Activated naive CD4-positive, alpha-beta T cell treated with anti-CD3 and anti-CD28 coated beads for 36 hours (primary cell): ENCODE data around the gene PLOD2. TPM values are rescaled to one million over a fixed set of nuclear protein-coding genes. Genes with fewer than 3 reads are reported as not detected.

ENCODE experiments used
- total RNA-seq, 2 experiments: library from RNA; stranded (reverse); gene quantifications; one replicate each; pipeline ENCODE4 v1.2.3, GENCODE V29; 2021

Gene PLOD2
- total RNA-seq, 2 experiments from 2014 or later = 0.22 to 0.45 TPM

Other genes starting within 250 kb of the PLOD2 start
- not detected for gene PLSCR4, start 89.9 kb upstream of the PLOD2 start, total RNA-seq